A673 (cell line): ENCODE measurements around the gene KAZN. TPM values are rescaled to one million over a fixed set of nuclear protein-coding genes. Genes with fewer than 3 reads are reported as not detected.

Experiments used
- BruUV-seq: library from RNA; stranded (reverse); fragments of 400-500 nt; replicated peaks from 2 replicates; lab custom pipeline; 2021; lab: Mats Ljungman, UMichigan
- CTCF ChIA-PET: fragments of 300-600 bp; sonication (Branson Sonifier 250); formaldehyde crosslinking; loops from one replicate; lab custom pipeline; 2022; ENCODE audit warnings: antibody characterized with exemption; lab: Charles Lee
- POLR2A ChIA-PET: fragments of 300-600 bp; sonication (Branson Sonifier 250); formaldehyde crosslinking; loops from one replicate; lab custom pipeline; 2022; ENCODE audit warnings: antibody characterized with exemption; ENCODE audit not compliant: low non-redundant PET; lab: Charles Lee
- DNase-seq: peaks from one replicate; pipeline ENCODE4 v3.0.0-alpha.2; 2015; ENCODE audit warnings: low spot score
- H3K27ac ChIP-seq: fragments of 200-600 bp; sonication (generic); 2 replicates; pipeline ENCODE4 v1.5.1; 2016; ENCODE audit warnings: mixed run types, low read depth, mild to moderate bottlenecking, mixed read lengths, antibody characterized with exemption, low read length; ENCODE audit not compliant: poor library complexity, severe bottlenecking
- H3K27me3 ChIP-seq: fragments of 200-600 bp; sonication (generic); replicated peaks from 2 replicates; pipeline ENCODE4 v1.6.1; 2017; ENCODE audit warnings: mixed run types, low read depth, mild to moderate bottlenecking, mixed read lengths, antibody characterized with exemption, low read length; ENCODE audit not compliant: insufficient read depth, poor library complexity
- H3K36me3 ChIP-seq: fragments of 200-600 bp; sonication (generic); 2 replicates; pipeline ENCODE4 v1.6.1; 2016; ENCODE audit warnings: mixed run types, mild to moderate bottlenecking, mixed read lengths, antibody characterized with exemption, low read length; ENCODE audit not compliant: insufficient read depth, poor library complexity, severe bottlenecking
- H3K4me1 ChIP-seq: fragments of 200-600 bp; sonication (generic); 2 replicates; pipeline ENCODE4 v1.6.1; 2017; ENCODE audit warnings: mixed run types, mild to moderate bottlenecking, mixed read lengths, antibody characterized with exemption, low read length; ENCODE audit not compliant: insufficient read depth, poor library complexity, severe bottlenecking
- H3K4me3 ChIP-seq: fragments of 200-600 bp; sonication (generic); 2 replicates; pipeline ENCODE4 v1.5.1; 2016; ENCODE audit warnings: low read depth, mixed run types, mild to moderate bottlenecking, mixed read lengths, low read length; ENCODE audit not compliant: poor library complexity, severe bottlenecking
- H3K9me3 ChIP-seq: fragments of 200-600 bp; sonication (generic); 2 replicates; pipeline ENCODE4 v1.6.1; 2016; ENCODE audit warnings: mixed run types, low read depth, mild to moderate bottlenecking, mixed read lengths, antibody characterized with exemption, low read length; ENCODE audit not compliant: poor library complexity, severe bottlenecking
- CTCF ChIP-seq: fragments of 300-800, 200-600 bp; sonication (generic); conservative IDR thresholded peaks from 2 replicates; pipeline ENCODE4 v1.5.1; 2017; ENCODE audit warnings: low read depth, mild to moderate bottlenecking, antibody characterized with exemption, low read length, moderate library complexity, mixed read lengths
- EZH2 ChIP-seq: fragments of 200-600 bp; sonication (generic); IDR thresholded peaks from 2 replicates; pipeline ENCODE4 v1.6.1; 2017; ENCODE audit warnings: borderline replicate concordance, low read depth, mild to moderate bottlenecking, mixed read lengths, antibody characterized with exemption, low read length; ENCODE audit not compliant: poor library complexity, severe bottlenecking
- intact Hi-C: fragments of 100-400 bp; cut with micrococcal nuclease; formaldehyde crosslinking; loops from one replicate; pipeline ENCODE4 v1.10.0; 2022; ENCODE audit not compliant: unreplicated experiment
- total RNA-seq: library from RNA; stranded (reverse); gene quantifications from 2 replicates; pipeline ENCODE4 v1.2.3, GENCODE V29; 2021

The KAZN gene
- total RNA-seq, 1 experiment from 2014 or later = 8.0 TPM

GRCh38 chr1:15075175-15075574 lies 476.7 kb downstream of the KAZN start:
- no TSS peak for BruUV-seq
- H3K9me3 ChIP-seq = no peaks in the 10 kb centered on the region
- H3K27me3 ChIP-seq = no peaks in the 10 kb centered on the region
- H3K27ac ChIP-seq = no peak overlapping the region
- H3K4me1 ChIP-seq = no peaks in the 10 kb centered on the region
- intact Hi-C loops = no loop called here
- CTCF ChIA-PET = no interaction called here
- no peak for TF ChIP-seq EZH2
- DNase-seq = no peak
- H3K36me3 ChIP-seq = no peaks in the 10 kb centered on the region
- POLR2A ChIA-PET = no interaction called here
- H3K4me3 ChIP-seq = no peak overlapping the region

- intact Hi-C loops = no loop called here
- no peak overlapping the region for H3K27ac ChIP-seq
- no peaks in the 10 kb centered on the region for H3K4me1 ChIP-seq
- DNase-seq = no peak
- no peaks in the 10 kb centered on the region for H3K9me3 ChIP-seq
- CTCF ChIA-PET = no interaction called here
- POLR2A ChIA-PET = no interaction called here
- H3K27me3 ChIP-seq = no peaks in the 10 kb centered on the region
- BruUV-seq = no TSS peak
- TF ChIP-seq CTCF (no peak), EZH2 (no peak)
- H3K36me3 ChIP-seq = no peaks in the 10 kb centered on the region
- no peak overlapping the region for H3K4me3 ChIP-seq
Observed at GRCh38 chr1:15075817-15076216, 477.3 kb downstream of the KAZN start.

GRCh38 chr1:15076807-15077206 lies 478.3 kb downstream of the KAZN start:
- CTCF ChIA-PET = no interaction called here
- Histone ChIP-seq H3K27ac (no peak overlapping the region), H3K4me1 (no peaks in the 10 kb centered on the region), H3K36me3 (no peaks in the 10 kb centered on the region), H3K27me3 (no peaks in the 10 kb centered on the region), H3K4me3 (no peak overlapping the region), H3K9me3 (no peaks in the 10 kb centered on the region)
- intact Hi-C loops = no loop called here
- TF ChIP-seq EZH2 = no peak
- TF ChIP-seq CTCF = no peak
- DNase-seq = no peak
- POLR2A ChIA-PET = no interaction called here
- BruUV-seq = no TSS peak

- BruUV-seq = no TSS peak
- intact Hi-C loops = no loop called here
- Histone ChIP-seq H3K4me1 (no peaks in the 10 kb centered on the region), H3K9me3 (no peaks in the 10 kb centered on the region), H3K36me3 (no peaks in the 10 kb centered on the region), H3K4me3 (no peak overlapping the region), H3K27me3 (no peaks in the 10 kb centered on the region), H3K27ac (no peak overlapping the region)
- ChIA-PET CTCF (no interaction called here), POLR2A (interaction anchor here (0.6 kb wide), 1 partner anchor 12 kb away, joined by 8 read pairs; no protein-coding TSS in a partner anchor)
- no peak for DNase-seq
- TF ChIP-seq CTCF (no peak), EZH2 (no peak)
Observed at GRCh38 chr1:15077384-15077783, 478.9 kb downstream of the KAZN start.
